Putamen (tissue), 1 donor: ENCODE results near the gene GBX1.
A peak's percentile ranks its signal among the peaks of the same experiment; 100 is the strongest.

Experiments
- DNase-seq: peaks from one replicate; pipeline ENCODE4 v3.0.0-alpha.2; 2016; ENCODE audit warnings: low spot score

GBX1 gene

GRCh38 chr7:151128144-151128543 lies 39.4 kb downstream of the GBX1 start:
- DNase-seq = no peak

GRCh38 chr7:151126491-151127137 lies 40.9 kb downstream of the GBX1 start:
- no peak for DNase-seq

GRCh38 chr7:151125846-151126481 lies 41.5 kb downstream of the GBX1 start:
- DNase-seq = no peak

DNA sequence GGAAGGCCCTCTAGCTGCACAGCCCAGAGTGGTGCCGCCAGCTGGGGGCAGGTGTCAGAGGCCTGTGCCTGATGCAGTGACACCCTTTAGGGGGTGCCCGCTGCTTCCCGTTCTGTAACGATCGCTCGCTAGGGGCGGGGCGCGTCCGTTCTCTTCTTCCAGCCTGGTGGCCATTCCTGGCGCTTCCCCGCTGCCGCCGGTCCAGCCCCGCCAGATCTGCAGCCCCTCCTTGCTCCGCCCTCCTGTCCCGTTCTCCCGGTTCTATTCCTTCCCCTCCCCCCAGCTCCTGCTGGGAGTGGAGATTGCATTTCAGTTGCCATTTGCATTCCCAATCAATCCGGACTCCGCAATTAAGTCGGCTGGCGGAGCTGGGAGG lies 42.0 kb downstream of the GBX1 start:
- DNase-seq = no peak

- DNase-seq = no peak
Observed at GRCh38 chr7:151124899-151125399, 42.5 kb downstream of the GBX1 start.

DNA sequence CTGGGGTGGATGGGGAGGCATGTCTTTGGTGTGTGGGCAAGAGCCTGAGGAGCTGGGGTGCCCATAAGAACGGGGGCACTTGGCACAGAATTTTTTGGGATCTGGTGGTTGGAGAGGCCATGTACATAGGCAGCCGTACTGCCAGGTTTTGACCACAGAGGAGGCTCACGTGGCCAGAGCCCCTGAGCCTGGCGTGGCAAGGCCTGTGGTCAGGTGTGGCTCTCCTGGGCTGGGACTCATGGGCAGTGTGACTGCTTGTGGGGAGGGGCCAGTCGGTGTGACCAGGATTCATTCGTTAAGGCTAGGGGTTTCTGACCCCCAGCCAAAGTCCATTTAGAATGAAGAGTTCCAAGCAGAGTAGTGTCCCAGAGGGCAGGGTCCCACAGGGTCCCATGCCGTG lies 43.0 kb downstream of the GBX1 start:
- DNase-seq = no peak

GRCh38 chr7:151123822-151124464 lies 43.6 kb downstream of the GBX1 start:
- peak; percentile 76 for DNase-seq

DNA sequence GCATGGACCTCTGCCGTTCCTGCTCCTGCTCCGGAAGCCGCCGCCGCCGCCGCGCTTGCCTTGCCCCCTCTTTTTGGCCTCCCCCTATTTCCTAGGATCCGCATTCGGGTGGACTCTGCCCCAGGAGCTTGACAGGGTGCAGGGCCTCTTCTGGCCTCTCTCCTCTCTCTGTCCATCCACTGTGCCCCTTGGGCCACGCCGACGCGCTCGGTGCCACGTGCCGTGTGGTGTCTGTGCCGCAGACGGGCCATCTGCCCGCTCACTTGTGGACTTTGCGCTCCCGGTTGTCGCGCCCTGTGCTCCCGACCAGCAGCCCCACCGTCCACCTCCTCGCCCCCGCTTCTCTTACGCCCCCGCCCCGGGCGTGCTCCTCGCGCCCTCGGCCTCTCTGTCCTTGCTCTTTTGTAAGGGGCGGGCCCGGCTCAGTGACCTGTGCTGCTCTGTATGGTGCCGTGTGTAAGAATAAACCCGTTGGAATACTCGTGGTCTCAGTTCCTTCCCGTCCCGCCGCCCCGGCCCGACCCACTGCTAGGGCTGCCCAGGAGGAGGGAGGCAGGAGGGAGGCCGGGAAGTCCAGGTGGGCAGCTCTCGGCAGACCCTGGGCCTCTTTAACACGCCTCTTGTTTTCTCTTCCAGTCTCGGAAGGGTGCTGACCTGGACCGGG lies 44.2 kb downstream of the GBX1 start:
- no peak for DNase-seq

GRCh38 chr7:151122796-151123157 lies 44.7 kb downstream of the GBX1 start:
- DNase-seq = no peak

DNA sequence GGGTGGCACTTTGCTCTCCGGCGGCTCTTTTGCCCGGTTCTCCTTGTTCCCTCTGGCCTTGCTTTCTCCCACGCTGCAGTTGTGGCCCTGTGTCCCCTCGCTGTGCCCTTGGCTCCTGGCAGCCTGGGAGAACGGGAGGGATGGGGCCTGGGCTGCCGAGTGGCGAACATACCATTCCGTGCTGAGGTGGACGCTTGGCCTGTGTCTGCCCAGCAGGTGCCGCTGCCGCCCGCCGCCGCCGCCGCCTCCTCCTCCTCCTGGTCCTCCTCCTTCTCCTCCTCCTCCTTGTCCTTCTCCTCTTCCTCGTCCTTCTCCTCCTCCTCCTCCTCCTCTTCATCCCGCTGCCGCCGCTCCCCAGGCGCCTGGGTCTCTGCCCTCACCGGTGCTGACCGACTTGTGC lies 45.2 kb downstream of the GBX1 start:
- no peak for DNase-seq

DNA sequence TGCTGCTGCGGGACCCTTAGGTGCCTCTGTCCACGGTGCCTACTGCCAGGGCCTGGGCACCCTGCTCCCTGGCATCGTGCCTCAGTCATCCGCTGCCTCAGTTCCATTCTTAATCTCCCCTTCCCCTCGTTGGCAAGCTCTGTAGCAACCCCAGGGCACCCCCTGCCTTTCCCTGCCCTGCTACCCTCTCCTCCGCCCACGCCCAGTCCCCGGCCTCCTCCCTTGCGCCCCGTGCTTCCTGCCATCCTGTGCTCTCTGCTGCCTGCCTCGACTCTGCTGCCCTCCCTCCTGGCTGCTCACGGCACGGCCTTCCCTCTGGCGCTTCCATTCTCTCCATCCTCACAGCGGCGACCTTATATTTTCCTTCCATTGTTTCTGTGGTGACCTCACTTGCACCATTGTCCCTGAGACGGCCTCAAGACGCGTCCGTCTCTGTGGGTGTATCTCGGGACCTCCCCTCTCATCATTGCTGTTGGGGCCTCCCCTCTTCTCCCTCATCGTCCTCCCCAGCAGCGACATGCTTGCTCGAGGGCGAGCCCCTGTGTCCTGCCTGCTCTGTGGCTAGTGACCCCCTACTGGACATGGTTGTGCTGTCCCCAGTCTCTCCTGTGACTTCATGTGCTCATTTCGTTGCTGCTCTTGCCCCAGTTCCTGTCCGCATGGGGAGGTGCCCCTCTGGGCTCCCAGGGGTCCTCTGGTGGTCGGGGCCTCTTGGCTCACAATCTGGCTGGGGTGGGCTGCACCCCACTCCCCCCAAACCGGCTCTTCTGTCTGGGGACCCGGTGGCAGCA lies 45.9 kb downstream of the GBX1 start:
- no peak for DNase-seq

GRCh38 chr7:151120896-151121295 lies 46.6 kb downstream of the GBX1 start:
- DNase-seq = no peak

- no peak for DNase-seq
Observed at GRCh38 chr7:151119902-151120301, 47.6 kb downstream of the GBX1 start.

GRCh38 chr7:151119055-151119415 lies 48.5 kb downstream of the GBX1 start:
- DNase-seq = no peak

GRCh38 chr7:151118108-151119054 lies 49.1 kb downstream of the GBX1 start:
- no peak for DNase-seq

DNA sequence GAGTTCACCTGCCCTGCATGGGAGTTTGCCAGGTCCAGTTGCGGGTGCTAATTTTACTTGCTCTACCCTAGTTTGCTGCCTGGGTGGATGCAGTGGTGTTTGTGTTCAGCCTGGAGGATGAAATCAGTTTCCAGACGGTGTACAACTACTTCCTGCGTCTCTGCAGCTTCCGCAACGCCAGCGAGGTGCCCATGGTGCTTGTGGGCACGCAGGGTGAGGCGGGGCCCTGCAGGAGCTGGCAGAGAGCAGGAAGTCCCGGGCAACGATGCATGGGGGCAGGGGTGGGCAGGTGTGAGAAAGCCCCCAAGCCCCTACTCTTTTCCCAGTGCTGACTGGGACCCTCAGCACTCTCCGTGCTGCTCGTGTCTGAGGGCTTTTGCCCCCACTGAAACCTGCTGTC lies 49.9 kb downstream of the GBX1 start:
- DNase-seq = no peak

DNA sequence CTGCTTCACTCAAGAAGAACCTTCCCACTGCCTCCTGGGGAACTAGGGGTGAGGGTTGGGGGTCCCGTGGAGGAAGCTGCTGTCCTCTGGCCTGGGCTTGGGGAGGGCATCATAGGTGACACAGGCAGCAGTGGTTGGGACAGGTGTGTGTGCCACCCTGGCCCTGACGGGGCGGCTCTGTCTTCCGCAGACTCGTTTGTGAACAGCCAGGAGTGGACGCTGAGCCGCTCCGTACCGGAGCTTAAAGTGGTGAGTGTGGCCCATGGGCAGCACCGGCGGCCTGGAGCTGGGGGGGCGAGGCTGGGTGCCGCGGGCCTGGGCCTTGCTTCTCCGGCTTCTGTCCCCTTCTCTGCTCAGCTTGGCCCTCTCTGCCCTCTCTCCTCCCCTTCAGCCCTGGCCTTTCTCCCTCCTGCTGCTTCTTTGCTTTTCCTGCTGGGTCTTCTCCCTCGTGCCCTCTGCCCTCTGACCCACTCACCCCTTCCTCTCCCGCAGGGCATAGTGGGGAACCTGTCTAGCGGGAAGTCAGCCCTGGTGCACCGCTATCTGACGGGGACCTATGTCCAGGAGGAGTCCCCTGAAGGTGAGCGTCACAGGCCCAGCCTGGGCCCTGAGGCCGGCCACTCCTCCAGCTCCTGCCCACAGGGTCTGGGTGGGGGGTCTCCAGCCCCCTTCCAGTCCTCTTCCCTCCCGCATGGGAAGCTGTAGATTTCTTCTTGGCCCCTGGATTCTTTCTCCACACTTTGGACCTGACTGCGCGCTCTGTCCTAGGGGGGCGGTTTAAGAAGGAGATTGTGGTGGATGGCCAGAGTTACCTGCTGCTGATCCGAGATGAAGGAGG lies 50.7 kb downstream of the GBX1 start:
- DNase-seq = no peak

GRCh38 chr7:151115836-151116418 lies 51.6 kb downstream of the GBX1 start:
- DNase-seq = no peak

GRCh38 chr7:151115121-151115835 lies 52.2 kb downstream of the GBX1 start:
- no peak for DNase-seq
